Activated CD4-positive, alpha-beta T cell treated with anti-CD3 and anti-CD28 coated beads, Interleukin-10, Interleukin-2, amounts not matched to agents 100 ng/mL and 50 ng/mL, durations not matched to agents 16 hours and 8 hours (primary cell): Measurements from ENCODE around the gene PPP3CB.
"Not testable (repeated sequence)": the region's sequence is repeated elsewhere in the genome, so short reads cannot be mapped to it uniquely, and the experiment has no call there.

Source experiments
- DNase-seq: peaks from one replicate; pipeline ENCODE4 v3.0.0-alpha.2; 2020

Gene PPP3CB

DNA sequence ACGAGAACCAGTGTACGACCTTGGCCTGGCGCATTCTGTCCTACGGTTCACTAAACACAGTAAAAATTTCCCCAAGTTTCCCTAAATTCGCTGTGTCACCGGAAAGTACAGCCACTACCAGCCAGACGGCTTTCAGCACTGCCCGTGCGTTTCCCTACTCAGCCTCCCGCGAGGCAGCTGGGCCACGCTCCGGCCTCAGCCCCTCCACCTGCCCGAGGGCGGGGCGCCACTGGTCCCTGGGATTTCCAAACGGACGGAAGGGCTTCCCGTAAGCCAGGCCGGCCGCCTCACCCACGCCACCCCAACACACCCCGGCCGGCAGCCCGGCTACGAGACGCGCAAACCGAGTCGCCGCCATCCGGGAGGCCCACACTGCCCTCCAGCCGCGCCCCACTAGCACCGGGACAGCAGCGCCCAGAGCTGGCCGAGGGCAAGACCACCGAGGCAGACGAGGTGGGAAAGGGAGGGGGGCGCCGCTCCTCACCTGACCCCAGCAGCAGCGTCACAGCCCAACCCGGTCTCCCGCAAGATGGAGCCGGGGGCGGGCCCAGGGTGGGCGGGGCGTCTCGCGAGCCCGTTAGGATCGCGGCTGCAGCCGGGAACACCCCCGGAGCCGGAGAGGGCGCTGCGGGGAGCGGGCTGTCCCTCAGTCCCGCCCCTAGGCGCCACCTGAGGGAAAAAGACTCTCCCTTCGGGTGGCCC lies 82.1 kb downstream of the PPP3CB start, which contains the start of gene ANXA7:
Gene ANXA7, minus strand, starts transcription at position 531 of the 702 bp plus-strand sequence. CDS start 13,202 bp downstream, outside the sequence.
- DNase-seq = peak; percentile 96

DNA sequence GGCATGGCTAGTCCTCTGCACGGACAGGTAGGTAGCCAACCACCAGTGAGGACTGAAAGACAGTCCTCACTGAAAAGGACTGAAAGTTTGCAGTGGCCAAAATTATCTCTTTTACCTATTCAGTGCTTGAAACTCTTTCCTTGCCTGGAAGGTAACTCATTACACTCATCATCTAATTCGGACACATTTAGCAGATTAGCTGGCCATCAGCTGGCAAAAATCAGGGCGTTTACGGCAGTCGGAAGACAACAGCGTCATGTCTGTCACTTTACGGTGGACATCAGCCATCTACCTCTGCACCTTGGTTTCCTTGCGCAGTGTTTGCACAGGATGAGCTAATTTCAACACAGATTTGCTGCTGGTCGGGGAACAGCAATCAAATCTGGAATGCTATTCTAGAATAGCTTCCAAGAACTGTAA lies 82.7 kb downstream of the PPP3CB start:
- peak; percentile 66 for DNase-seq

DNA sequence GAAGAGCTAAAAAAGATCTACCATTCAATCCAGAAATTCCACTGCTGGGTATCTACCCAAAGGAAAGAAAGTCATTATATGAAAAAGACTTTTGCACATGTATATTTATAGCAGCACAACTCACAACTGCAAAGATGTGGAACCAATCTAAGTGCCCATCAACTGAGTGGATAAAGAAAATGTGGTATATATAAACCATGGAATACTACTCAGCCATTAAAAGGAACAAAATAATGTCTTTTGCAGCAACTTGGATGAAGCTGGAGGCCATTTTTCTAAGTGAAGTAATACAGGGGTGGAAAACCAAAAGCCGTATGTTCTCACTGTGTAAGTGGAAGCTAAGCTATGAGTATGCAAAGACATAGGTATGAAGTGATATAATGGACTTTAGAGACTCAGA lies 84.9 kb downstream of the PPP3CB start:
- no peak for DNase-seq

DNA sequence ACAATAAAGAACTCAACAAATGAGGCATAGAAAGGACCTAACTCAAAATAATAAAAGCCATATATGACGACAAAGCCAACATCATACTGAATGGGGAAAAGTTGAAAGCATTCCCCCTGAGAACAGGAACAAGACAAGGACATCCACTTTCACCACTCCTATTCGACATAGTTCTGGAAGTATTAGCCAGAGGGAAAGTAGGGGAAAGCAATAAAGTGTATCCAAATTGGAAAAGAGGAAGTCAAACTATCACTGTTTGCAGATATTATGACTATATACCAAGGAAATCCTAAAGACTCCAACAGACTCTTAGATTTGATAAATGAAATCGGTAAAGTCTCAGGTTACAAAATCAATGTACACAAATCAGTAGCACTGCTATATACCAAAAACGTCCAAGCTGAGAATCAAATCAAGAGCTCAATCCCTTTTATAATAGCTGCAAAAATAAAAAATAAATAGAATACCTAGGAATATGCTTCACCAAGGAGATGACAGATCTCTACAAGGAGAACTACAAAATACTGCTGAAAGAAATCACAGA lies 86.8 kb downstream of the PPP3CB start:
- no peak for DNase-seq

DNA sequence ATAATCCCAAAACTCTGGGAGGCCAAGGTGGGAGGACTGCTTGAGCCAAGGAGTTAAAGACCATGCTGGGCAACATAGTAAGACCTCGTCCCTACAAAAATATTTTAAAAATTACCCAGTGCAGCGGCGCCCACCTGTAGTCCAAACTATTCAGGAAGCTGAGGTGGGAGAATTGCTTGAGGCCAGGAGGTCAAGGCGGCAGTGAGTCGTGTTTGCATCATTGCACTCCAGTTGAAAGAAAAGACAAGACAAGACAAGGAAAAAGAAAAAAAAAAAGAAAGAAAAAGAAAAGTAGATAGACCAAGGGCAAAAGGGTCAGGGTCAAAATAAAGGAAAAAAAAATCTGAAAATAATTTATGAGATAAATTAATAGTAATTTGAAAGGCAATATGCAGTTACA lies 87.8 kb downstream of the PPP3CB start:
- no peak for DNase-seq

DNA sequence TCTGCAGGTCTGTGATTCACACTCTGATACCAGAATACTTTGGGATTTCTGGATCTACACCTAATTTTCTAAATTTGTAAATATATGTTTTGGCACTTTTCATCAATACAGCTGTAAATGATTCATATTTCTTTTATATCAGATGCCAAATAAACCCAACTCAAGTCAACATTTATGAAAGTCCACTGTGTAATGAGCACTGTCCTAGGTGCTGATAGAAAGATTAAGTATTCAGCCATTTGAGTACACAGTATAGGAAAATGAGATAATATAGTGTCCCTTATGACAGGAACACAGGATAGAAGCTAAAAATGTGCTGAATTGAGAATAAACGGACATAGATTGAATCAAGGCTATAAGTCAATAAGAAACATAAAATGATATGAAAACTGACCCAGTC lies 88.3 kb downstream of the PPP3CB start:
- no peak for DNase-seq

DNA sequence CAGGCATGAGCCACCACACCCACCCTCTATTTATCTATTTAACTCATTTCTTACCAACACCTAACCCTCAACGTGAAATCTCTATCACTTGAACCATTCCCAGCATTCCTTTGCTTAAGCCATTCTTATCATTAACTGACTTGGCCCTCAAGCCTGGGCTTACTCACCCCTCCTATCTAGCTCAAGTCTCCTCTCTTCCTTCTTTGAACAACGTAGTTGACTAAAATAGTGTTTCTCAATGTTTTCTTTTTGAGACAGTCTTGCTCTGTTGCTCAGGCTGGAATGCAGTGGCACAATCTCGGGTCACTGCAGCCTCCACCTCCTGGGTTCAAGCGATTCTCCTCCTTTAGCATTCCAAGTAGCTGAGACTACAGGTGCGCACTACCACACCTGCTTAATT lies 89.0 kb downstream of the PPP3CB start:
- no peak for DNase-seq

DNA sequence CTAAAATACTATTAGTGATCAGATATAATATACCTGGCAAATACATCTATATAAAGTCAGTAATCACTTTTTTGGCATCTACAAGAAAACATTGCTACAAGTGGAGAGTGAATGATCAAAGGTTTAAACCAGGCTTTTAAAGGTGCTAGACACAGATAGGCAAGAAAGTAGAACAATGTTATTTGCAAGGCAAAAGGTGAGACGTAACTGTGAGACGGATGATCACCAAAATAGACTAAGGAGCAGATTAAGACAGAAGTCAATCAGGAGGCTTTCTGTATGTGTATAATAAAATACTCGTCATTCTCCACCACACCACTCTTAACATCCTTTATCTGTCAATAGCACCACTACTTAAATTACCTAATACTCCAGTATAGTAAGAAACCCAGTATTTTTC lies 90.3 kb downstream of the PPP3CB start:
- DNase-seq = no peak

DNA sequence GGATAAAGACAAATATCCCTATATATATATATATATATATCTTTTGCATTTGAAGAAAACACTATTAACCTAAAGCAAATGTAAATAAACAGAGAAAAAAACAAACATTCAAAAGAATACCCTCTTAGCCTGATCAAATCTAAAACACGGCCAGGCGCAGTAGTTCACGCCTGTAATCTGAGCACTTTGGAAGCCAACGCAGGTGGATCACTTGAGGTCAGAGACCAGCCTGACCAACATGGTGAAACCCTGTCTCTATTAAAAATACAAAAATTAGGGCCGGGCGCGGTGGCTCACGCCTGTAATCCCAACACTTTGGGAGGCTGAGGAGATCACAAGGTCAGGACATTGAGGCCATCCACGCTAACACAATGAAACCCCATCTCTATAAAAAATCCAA lies 91.1 kb downstream of the PPP3CB start:
- DNase-seq = no peak

DNA sequence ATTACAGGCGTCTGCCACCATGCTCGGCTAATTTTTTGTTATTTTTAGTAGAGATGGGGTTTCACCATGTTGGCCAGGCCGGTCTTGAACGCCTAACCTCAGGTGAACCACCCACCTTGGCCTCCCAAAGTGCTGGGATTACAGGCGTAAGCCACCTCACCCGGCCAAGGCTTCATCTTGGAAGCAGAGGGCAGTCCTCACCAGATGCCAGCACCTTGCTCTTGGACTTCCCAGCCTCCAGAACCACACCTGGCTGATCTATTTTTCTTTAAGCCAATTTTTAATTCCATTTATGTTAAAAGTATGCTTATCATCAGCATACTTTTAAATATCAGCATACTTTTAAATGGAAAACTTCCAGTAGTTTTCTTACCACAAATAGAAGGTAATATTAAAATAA lies 94.2 kb downstream of the PPP3CB start:
- no peak for DNase-seq

DNA sequence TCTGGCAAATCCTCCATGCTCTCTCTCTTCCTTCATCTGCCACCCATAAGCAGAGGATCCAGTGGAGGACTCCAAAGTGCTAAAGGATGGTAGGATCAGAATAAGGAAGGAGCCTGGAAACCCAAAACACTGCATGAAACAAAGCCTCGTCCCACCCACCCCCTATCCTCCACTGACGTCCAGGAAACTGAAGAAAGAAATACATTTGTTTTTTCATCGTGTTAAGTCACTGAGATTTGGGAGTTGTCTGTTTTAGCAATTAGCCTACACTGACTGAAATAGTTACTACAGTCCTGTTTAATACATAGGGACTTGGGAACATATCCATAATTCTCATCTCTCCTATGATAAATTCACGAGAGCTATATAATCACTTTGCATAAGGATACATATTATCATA lies 96.8 kb downstream of the PPP3CB start:
- DNase-seq = no peak

DNA sequence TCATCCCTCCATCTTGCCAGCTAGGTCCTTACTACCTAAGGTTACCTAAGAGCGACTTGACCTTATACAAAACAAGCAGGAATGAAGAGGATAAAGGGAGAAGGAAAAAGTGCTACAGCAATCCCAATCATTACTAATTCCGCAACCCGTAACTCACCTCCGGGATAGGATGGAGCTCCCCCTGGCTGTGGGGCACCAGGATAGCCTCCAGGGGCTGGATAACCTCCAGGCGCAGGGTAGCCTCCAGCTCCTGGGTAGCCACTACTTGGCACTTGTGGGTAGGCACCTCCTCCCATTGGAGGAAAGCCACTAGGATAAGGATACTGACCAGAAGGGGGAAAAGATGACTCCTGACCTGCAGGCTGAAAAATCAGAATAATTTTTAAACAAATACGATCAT lies 97.8 kb downstream of the PPP3CB start:
- DNase-seq = no peak

DNA sequence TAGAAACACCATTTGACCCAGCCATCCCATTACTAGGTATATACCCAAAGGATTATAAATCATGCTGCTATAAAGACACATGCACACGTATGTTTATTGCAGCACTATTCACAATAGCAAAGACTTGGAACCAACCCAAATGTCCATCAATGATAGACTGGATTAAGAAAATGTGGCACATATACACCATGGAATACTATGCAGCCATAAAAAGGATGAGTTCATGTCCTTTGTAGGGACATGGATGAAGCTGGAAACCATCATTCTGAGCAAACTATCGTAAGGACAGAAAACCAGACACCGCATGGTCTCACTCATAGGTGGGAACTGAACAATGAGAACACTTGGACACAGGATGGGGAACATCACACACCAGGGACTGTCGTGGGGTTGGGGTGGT lies 101.5 kb downstream of the PPP3CB start:
- not testable (repeated sequence) for DNase-seq

DNA sequence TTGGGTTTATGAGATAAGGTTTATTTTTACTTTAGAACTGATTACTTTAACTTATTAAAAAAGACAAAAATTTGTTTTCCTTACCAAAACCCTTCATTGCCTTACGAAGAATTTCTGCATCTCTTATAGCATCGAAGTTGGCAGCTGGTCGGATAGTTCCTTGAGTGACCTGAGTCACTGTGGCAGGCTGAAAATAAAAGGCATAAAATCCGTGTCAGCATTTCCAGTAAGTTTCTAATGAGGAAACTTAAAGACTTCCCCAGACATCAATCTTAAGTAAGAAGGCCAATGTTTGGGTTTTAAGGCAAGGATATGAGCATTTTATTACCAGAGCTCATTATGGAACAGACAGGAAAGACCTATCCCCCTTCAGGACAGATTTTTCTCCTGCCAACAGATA lies 107.6 kb downstream of the PPP3CB start:
- DNase-seq = no peak

DNA sequence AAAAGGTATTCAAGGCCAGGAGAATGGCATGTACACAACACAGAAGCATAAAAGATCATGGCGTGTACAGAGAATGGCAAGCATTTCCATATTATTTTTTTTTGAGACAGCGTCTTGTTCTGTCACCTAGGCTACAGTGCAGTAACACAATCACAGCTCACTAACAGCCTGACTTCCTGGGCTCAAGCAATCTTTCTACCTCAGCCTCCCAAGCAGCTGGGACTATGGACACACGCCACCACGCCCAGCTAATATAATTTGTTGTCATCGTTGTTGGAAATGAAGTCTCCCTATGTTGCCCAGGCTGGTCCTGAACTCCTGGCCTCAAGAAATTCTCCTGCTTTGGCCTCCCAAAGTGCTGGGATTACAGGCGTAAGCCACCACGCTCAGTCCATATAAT lies 109.2 kb downstream of the PPP3CB start:
- no peak for DNase-seq
